GM19328 (cell line): ENCODE measurements around the gene ENTPD7.
"Not testable (repeated sequence)": the region's sequence is repeated elsewhere in the genome, so short reads cannot be mapped to it uniquely, and the experiment has no call there.

Experiments
- ATAC-seq: cut with Tn5 transposase; IDR thresholded peaks from one replicate; pipeline ENCODE4 v1.9.1; 2021; ENCODE audit warnings: mild to moderate bottlenecking, moderate library complexity; ENCODE audit not compliant: unreplicated experiment

The ENTPD7 gene

GRCh38 chr10:99682032-99682431, 22.7 kb downstream of the ENTPD7 start:
- ATAC-seq, result no peak

DNA sequence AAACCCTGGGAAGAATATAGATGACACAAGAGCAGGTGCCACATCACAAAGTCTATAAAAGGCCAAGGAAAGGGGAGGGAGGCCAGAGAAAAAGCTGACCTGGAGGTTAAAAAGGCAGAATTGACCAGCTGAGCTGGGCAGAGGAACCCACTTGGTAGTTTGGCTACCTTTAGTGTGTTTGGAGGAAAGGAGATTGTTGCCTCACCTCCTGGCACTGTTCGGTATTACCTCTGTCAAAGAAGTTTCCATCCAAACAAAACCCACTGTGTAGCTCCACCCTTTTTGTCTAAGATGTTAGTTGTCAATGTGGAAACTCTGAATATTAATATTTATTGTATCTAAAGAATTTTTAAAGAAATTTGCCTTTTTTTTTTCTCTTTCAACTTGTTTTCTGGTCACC, 23.4 kb downstream of the ENTPD7 start:
- ATAC-seq, result no peak

DNA sequence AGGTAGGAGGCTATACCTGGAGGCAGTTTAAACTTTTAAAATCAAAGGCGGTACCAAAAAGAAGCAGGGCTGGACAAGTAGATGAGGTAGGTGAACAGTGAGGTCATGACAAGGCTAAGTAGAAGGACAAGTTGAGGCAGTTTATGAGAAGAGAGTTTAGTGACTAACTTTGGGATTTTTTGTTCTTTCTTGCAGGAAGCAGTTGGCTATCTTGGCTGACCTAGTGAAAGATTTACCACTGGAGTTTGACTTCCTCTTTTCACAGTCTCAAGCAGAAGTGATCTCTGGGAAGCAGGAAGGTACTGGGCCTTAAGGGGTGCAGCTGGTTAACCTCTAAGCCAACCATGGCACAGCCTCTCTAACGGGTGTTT, 26.3 kb downstream of the ENTPD7 start:
- peak; percentile 65 for ATAC-seq

- ATAC-seq, result no peak
Measured at GRCh38 chr10:99689461-99689860, 30.2 kb downstream of the ENTPD7 start.

DNA sequence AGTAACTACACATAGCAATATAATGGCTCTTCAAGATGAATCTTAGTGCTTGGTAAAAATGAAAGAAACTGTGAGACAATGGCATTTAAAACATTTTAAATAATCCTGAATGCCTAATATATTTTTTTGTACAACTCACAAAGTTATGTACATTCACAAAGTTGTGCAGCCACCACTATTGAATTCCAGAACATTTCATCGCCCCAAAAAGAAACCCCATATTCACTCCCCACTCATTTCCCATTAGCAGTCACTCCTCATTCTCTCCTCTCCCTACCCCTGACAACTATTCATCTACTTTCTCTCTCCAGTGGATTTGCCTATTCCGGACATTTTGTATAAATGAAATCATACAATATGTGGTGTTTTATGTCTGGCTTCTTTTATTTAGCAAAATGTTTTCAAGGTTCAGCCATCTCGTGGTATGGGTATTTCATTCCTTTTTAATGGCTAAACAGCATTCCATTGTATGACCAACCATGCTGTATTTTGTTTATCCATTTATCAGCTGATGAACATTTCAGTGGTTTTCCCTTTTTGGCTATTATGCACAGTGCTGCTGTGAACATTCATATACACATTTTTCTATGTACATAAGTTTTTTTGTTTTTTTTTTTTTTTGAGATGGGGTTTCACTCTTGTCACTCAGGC, 34.7 kb downstream of the ENTPD7 start:
- no peak for ATAC-seq

DNA sequence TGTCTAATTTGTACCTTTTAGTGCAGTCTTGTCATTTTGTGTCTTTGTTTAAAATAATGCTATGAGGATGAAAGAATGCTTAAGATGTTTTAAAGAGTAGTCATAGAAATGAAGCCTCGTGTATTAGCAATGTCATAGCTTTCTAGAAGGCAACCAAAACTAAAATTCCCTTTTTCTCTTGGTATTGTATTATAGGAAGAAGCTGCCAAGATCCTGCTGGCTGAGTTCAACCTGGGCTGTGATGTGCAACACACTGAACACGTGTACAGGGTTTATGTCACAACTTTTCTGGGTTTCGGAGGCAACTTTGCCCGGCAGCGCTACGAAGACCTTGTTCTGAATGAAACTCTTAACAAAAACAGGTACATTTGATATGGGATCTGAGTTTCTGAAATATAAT, 36.5 kb downstream of the ENTPD7 start:
- no peak for ATAC-seq

GRCh38 chr10:99698504-99699080, 39.3 kb downstream of the ENTPD7 start:
- no peak for ATAC-seq

DNA sequence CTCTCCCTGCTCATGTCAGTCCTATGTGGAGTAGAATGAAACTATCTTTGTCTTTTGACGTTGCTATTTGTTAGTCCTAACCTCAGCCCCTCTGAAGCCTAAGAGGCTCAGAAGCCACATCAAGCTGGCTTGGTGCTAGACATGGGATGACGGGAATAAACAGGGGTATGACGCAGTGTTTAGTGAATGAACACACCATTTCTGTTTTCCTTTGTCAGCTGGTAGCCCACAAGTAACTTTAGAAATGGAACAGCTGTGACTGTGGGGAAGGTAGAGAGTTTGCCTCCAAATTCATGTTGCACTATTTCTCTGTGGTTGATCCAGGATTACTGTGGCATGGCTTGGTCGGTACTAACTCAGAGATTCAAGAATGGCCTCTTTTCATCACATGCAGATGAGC, 41.3 kb downstream of the ENTPD7 start:
- ATAC-seq, result no peak

- no peak for ATAC-seq
Measured at GRCh38 chr10:99708428-99709012, 49.2 kb downstream of the ENTPD7 start.

GRCh38 chr10:99709480-99710229, 50.3 kb downstream of the ENTPD7 start:
- ATAC-seq, result no peak

DNA sequence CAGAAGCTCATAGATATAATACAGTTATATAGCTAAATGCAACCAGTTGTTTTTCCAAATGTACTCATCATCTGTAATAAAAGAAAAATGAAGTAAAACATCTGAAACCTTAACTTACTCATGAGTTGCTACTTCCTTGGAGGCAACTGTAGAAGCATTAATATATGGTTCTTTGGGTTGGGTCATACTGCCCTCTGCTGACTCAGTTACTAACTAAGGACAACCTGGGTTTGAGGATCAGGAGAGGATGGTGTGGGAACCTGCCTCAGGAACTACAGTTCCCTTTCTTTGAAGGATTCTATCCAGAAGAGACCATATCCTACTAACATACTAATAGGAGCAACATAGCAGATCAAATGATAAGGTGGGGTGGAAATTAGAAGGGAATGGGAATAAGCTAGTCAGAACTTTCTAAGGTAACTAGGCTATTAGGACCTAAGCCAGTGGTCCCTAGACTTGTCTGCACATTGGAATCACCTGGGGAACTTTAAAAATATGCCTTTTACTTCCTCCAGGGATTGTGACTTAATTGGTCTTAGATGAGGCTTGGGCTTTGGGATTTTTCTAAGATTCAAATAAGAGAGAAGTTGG, 51.9 kb downstream of the ENTPD7 start:
- ATAC-seq, result no peak

GRCh38 chr10:99714446-99714845, 55.1 kb downstream of the ENTPD7 start:
- ATAC-seq, result no peak

DNA sequence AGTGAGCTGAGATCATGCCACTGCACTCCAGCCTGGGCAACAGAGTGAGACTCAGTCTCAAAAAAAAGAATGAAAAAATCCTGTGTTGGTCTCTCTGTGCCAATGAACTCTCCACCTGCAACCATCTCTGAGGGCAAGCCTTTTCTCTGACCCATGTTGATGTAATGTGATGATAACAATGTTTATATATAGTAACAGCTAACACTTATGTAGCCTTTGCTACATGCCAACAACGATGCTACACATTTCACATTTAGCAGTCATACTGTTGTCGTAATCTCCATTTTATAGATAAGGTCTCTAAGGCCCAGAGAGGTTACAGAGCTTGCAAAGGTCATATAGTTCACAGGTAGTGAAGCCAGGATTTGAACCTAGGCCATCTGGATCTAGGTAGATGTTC, 61.1 kb downstream of the ENTPD7 start:
- no peak for ATAC-seq

- ATAC-seq, result no peak
Measured at GRCh38 chr10:99730026-99730425, 70.7 kb downstream of the ENTPD7 start.

GRCh38 chr10:99731306-99732032, 72.2 kb downstream of the ENTPD7 start:
- peak; percentile 45 for ATAC-seq

DNA sequence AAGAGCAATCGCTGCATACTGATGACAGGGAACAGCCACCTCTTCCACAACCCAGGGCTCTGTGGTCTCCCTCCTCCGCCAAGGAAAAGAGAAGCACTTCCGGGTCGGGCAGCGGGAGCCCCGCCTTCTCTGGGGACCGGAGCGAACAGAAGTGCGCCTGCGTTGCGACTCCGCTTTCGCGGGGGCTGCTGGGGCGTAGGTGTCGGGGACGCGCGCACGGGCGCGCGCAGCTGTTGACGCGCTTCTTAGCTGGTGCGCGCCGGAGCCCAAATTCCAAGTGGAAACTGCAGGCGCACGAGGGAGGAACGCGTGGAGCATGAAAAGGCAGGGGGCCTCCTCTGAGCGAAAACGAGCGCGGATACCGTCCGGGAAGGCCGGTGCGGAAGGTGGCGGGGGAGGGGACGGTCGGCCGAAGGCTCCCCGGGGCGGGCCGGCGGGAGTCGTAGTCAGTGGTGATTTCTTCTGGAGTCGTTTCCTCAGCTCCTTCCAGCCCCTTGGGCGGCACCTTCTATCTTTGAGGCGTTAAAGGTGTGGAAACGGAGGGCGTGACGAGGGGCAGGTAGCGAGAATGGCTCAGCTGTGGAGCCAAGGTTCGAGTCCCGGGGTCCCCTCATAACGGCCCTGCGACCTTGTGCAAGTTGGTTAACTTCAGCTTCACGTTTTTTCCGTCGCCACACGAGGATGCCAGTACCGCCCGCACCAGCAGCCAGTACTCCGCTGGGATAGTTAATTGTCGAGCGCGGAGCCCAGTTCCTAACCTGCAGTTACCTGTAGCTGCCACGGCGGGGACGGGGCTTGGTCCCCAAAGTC, 72.9 kb downstream of the ENTPD7 start, which contains the start of the genes COX15 and CUTC:
Gene COX15 (minus strand): TSS at position 95 of the 810 bp plus-strand sequence. CDS start 78 bp downstream, at position 17.
Gene CUTC (plus strand): TSS at position 202 of the 810 bp plus-strand sequence. CDS start 115 bp downstream, at position 317.
- ATAC-seq, result peak; percentile 88

GRCh38 chr10:99733366-99733765, 74.1 kb downstream of the ENTPD7 start:
- no peak for ATAC-seq

DNA sequence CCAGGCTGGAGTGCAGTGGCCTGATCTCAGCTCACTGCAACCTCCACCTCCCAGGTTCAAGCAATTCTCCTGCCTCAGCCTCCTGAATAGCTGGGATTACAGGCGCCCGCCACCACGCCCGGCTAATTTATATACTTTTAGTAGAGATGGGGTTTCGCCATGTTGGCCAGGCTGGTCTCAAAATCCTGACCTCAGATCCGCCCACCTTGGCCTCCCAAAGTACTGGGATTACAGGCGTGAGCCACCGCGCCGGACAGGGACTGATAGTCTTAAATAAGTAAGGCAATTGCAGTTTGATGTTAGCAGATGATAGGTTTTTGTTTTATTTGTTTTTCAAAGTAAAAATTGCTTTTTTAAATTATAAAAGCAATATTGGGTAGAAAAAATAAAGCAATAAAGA, 74.8 kb downstream of the ENTPD7 start:
- not testable (repeated sequence) for ATAC-seq

DNA sequence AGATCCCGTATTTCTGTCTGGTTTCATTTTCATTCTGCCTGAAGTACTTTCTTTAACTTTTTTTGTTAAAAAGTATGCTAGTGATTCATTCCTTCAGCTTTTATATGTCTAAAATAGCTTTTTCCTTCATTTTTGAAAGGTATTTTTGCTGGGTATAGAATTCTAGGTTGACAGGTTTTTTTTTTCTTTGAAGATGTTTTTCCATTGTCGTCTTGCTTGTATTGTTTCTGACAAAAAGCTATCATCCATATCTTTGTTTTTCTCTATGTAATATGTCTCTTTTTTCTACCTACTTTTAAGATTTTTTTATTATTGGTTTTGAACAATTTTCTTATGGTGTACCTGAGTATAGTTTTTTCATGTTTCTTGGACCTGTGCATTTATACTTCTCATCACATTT, 81.0 kb downstream of the ENTPD7 start:
- no peak for ATAC-seq
